Measurements from ENCODE around the gene OCA2.

OCA2 gene

DNA sequence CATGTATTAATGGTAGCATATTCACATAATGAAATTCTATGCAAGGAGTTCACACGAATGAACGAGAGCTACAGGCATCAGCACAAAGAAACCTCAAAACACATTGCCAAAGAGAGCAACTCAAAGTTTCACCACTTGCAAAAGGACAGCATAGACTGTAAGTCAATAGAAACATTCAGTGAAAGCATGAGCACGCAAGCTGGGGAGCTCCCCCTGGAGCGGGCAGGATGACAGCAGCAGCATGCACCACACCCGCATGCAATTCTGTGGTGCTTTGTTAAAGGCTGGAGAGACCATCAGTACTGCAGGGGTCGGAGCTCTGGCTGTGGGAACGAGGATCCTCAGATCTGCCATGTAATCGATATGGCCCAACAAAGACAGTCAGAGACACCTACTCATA is 18.7 kb downstream of the OCA2 start:
- no peak for DNase-seq (ENCODE audit: low read depth in 4 of 4, low spot score in 1 of 4)

GRCh38 chr15:28079313-28079969 is 19.7 kb downstream of the OCA2 start:
- DNase-seq (ENCODE audit: low read depth in 4 of 4, low spot score in 1 of 4): no peak

- no peak for DNase-seq (ENCODE audit: low read depth in 4 of 4, low spot score in 1 of 4)
Measured at GRCh38 chr15:28078191-28078719, 20.9 kb downstream of the OCA2 start.

DNA sequence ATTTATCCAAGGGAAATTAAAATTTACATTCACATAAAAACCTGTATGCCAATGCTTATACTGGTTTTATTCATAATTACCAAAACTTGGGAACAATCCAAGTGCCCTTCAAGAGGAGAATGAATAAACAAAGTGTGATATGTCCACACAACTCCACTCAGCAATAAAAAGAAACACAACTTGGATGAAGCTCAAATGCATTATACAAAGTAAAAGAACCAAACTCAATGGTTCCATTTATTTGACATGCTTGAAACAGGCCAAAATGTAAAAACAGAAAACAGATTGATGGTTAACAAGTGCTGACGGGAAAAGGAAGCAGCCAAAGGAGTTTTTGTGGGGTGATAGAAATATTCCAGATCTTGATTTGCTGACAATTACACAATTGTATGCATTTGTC is 23.5 kb downstream of the OCA2 start:
- DNase-seq (ENCODE audit: low read depth in 4 of 4, low spot score in 1 of 4): no peak

- no peak for DNase-seq (ENCODE audit: low read depth in 4 of 4, low spot score in 1 of 4)
Measured at GRCh38 chr15:28068930-28069329, 30.2 kb downstream of the OCA2 start.

DNA sequence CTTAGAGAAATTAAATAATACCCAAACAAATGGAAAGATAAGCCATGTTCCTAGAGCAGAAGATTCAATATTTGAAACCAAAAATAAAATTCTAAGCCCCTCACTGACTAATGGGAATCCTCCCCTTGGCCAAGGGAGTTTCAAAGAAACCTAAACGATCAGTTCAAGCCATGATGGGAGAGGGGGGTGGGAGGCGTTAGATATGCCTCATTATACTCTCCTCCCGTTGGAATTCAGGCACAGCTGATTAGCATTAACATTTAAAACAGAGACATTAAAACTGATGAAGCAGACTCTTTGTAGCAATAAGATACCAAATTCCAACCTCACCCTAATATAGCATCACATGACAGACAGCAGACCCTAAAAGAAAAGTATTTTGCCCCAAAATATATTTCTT is 32.9 kb downstream of the OCA2 start:
- no peak for DNase-seq (ENCODE audit: low read depth in 4 of 4, low spot score in 1 of 4)

- no peak for DNase-seq (ENCODE audit: low read depth in 4 of 4, low spot score in 1 of 4)
Measured at GRCh38 chr15:28060005-28060404, 39.1 kb downstream of the OCA2 start.

- DNase-seq (ENCODE audit: low read depth in 4 of 4, low spot score in 1 of 4): no peak
Measured at GRCh38 chr15:28058082-28058481, 41.0 kb downstream of the OCA2 start.

- DNase-seq (ENCODE audit: low read depth in 4 of 4, low spot score in 1 of 4): no peak
Measured at GRCh38 chr15:28051955-28052633, 47.0 kb downstream of the OCA2 start.

DNA sequence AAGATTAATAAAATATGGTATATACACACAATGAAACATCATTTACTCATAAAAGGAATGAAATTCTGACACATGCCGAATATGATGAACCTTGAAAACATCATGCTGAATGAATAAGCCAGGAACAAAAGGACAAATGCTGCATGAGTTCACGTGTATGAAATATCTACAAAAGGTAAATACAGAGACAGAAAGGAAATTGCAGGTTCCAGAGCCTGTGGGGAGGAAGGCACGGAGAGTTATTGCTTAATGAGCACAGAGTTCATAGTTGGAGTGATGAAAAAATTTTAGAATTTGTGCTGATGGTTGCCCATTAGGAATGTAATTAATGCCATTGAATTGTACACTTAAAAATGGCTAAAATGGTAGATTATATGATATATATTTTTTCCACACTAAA is 49.5 kb downstream of the OCA2 start:
- no peak for DNase-seq (ENCODE audit: low read depth in 4 of 4, low spot score in 1 of 4)

DNA sequence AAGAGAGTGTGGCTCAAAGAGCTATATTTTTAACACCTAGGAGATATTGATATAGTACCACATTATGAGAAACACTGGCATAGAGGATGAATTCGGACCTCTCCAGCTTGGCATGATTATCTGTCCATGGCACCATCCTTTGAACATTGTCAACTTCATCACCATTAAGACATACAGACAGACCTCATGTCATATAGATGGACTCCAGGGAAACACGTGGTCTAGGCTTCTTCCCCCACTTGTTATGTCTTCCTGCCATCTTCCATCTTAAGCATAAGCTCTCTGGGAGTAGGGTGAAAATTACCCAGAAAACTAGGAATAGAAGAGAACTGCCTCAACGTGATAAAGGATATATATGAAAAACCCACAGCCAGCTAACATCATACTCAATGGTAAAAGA is 51.8 kb downstream of the OCA2 start:
- DNase-seq (ENCODE audit: low read depth in 4 of 4, low spot score in 1 of 4): no peak

DNA sequence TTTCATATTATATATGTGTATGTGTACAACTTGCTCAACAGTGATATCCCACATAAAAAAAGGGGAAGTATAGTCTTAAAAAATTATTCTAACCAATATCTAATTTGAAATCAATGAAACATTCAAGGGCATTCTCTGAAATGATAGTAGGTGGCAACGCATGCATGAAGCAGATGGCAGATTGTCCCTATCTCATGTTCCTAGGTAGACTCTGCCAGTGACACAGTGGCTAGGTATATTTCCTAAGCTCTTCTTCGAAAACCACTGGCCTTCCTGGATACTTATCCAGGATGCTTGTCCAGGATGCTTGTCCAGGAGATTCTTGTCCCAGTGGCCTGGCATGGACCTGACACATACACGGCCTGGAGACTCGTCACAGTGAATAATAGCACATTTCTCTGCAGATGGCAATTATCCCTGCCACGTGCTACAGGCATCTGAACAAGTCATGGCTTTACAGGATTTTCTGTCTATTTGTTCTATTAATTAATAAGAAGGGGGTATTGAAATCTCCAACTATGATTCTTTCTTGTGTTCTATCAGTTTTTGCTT is 54.9 kb downstream of the OCA2 start:
- no peak for DNase-seq (ENCODE audit: low read depth in 4 of 4, low spot score in 1 of 4)

DNA sequence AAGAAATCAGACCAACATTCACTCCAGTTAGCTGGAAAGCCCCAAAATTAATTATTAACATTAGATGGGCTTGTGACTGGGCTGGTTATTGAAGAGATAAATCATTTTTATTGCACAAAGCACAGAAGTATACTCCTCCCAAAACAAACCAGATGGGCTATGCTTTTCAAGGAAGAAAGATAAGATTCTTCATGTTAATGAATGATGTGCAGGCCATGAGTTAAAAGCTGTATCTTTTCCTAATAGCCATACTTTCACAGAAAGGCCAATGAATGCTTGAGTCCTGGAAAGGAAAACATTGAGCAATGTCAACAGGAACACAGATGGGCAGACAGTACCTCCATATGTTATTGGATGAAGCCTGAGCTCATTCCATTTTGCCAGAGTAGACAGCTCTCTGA is 55.4 kb downstream of the OCA2 start:
- DNase-seq (ENCODE audit: low read depth in 4 of 4, low spot score in 1 of 4): no peak

GRCh38 chr15:28037969-28038590 is 61.0 kb downstream of the OCA2 start:
- no peak for DNase-seq (ENCODE audit: low read depth in 4 of 4, low spot score in 1 of 4)

DNA sequence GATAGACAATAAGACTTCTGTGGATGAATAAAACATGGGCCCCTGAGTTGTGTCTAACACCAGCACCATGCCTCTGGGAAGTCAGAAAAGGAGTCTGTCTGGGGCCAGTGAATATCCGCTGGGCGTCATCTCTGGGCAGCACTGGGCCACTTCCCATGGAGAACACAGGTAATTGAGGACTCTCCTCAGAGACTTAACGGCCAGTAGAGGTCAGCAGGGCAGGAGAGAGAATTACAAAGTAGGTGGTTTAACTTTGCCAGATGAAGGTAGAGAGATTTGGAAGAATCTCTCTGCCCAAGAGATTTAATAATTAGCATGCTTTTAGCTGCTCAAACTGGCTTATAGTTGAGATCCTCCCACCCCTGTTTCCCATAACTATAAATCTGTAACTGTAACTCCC is 65.7 kb downstream of the OCA2 start:
- no peak for DNase-seq (ENCODE audit: low read depth in 4 of 4, low spot score in 1 of 4)

DNA sequence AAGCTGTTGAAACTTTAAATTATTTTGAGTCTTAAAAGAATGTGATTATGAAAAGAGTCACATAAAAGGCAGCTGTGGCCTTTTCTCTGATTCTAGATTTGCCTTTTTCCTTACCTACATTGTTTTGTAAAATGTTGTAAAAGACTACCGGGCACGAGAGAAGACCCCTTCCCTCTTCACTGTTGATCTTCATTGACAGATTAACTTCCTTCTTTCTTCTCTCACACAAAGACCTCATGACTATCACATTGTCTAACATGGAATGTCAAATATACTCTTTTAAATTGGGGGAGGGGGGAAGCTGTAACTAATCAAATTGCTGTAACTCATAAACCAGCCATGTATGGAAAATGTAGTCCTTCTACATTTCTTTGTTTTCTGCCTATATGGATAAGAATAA is 68.3 kb downstream of the OCA2 start:
- DNase-seq (ENCODE audit: low read depth in 4 of 4, low spot score in 1 of 4): no peak

DNA sequence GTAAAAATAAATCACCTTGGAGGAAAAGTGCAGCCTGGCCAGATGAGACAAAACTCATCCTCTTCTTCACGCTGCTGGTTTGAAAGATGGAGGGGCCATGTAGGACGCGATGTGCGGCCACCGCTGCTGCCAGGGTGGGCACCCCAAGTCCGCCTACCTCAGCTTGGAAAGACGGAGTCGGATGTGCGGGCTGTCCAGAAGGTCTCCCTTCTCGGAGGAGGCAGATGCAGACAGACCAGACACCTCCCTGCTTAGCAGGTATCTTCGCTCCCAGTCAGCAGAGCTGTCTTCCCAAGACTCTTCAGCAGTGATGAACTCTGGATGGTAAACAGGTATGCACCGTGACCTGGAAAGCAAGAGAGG is 71.4 kb downstream of the OCA2 start:
- no peak for DNase-seq (ENCODE audit: low read depth in 4 of 4, low spot score in 1 of 4)

GRCh38 chr15:28026764-28027713 is 72.1 kb downstream of the OCA2 start:
- DNase-seq (ENCODE audit: low read depth in 4 of 4, low spot score in 1 of 4): no peak

DNA sequence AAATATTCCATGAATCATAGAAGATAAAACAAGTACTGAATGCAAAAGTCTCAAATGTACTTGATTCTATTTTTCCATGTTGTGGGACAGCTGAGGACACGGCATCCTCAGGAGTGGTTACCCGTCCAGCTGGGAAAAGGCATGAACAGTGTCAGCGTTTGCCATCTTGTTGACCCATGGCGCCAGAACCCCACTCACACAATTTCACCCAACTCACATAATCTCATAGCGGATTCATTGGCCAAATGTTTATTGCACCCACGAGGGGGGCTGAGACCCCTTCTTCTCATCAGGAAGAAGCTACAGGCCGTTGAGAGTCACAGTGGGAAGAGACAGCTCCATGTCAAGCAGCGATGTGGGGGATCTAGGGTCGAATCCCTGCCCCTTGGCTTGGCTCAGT is 72.9 kb downstream of the OCA2 start:
- no peak for DNase-seq (ENCODE audit: low read depth in 4 of 4, low spot score in 1 of 4)

GRCh38 chr15:28025413-28025812 is 73.7 kb downstream of the OCA2 start:
- DNase-seq (ENCODE audit: low read depth in 4 of 4, low spot score in 1 of 4): no peak

- DNase-seq (ENCODE audit: low read depth in 4 of 4, low spot score in 1 of 4): no peak
Measured at GRCh38 chr15:28024889-28025250, 74.2 kb downstream of the OCA2 start.

All from stimulated activated CD4-positive, alpha-beta T cell treated with anti-CD3 and anti-CD28 coated beads, Interleukin-1b, Interleukin-23, amount 100 ng/mL, for 24 hours (primary cell).